PFSK-1 (cell line): Measurements from ENCODE around the gene GRB10.

ENCODE experiments used
- FOXP2 ChIP-seq: optimal IDR thresholded peaks from 2 replicates; pipeline ENCODE3; 2011; ENCODE audit warnings: borderline replicate concordance, control low read depth, inconsistent platforms; ENCODE audit not compliant: insufficient read depth; ENCODE audit errors: extremely low read length, extremely low read depth
- POLR2AphosphoS5 ChIP-seq: IDR thresholded peaks from 2 replicates; pipeline ENCODE4 v1.6.1; 2012; ENCODE audit warnings: low read depth, mild to moderate bottlenecking, control low read depth, low read length, moderate library complexity
- SIN3A ChIP-seq: IDR thresholded peaks from 2 replicates; pipeline ENCODE4 v1.6.1; 2012; ENCODE audit warnings: mild to moderate bottlenecking, low read length, moderate library complexity, borderline replicate concordance; ENCODE audit not compliant: insufficient read depth
- TAF1 ChIP-seq: IDR thresholded peaks from 2 replicates; pipeline ENCODE4 v1.6.1; 2012; ENCODE audit warnings: low read length, control low read depth, borderline replicate concordance; ENCODE audit not compliant: insufficient read depth
- TF ChIP-seq, protein P1 (sequence below), 2 experiments: IDR thresholded peaks; 2 replicates each; pipeline versions ENCODE4 v1.6.1 to v1.8.0; 2011 to 2012; ENCODE audit warnings: low read depth in 2 of 2, low read length in 2 of 2, control low read depth in 1 of 2, inconsistent platforms in 1 of 2, mild to moderate bottlenecking in 1 of 2, moderate library complexity in 1 of 2; ENCODE audit not compliant: insufficient read depth in 1 of 2

Gene GRB10

GRCh38 chr7:50626286-50626685 is 156.4 kb downstream of the GRB10 start:
- TF ChIP-seq TAF1: no peak
- TF ChIP-seq, protein P1, sequence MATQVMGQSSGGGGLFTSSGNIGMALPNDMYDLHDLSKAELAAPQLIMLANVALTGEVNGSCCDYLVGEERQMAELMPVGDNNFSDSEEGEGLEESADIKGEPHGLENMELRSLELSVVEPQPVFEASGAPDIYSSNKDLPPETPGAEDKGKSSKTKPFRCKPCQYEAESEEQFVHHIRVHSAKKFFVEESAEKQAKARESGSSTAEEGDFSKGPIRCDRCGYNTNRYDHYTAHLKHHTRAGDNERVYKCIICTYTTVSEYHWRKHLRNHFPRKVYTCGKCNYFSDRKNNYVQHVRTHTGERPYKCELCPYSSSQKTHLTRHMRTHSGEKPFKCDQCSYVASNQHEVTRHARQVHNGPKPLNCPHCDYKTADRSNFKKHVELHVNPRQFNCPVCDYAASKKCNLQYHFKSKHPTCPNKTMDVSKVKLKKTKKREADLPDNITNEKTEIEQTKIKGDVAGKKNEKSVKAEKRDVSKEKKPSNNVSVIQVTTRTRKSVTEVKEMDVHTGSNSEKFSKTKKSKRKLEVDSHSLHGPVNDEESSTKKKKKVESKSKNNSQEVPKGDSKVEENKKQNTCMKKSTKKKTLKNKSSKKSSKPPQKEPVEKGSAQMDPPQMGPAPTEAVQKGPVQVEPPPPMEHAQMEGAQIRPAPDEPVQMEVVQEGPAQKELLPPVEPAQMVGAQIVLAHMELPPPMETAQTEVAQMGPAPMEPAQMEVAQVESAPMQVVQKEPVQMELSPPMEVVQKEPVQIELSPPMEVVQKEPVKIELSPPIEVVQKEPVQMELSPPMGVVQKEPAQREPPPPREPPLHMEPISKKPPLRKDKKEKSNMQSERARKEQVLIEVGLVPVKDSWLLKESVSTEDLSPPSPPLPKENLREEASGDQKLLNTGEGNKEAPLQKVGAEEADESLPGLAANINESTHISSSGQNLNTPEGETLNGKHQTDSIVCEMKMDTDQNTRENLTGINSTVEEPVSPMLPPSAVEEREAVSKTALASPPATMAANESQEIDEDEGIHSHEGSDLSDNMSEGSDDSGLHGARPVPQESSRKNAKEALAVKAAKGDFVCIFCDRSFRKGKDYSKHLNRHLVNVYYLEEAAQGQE (IDR thresholded peaks at IDR 0.05; ENCODE audit: insufficient read depth in 1 of 2, low read depth in 2 of 2, low read length in 2 of 2): no peak
- no peak for TF ChIP-seq POLR2AphosphoS5
- TF ChIP-seq FOXP2: no peak
- TF ChIP-seq SIN3A: no peak

GRCh38 chr7:50625360-50625759 is 157.3 kb downstream of the GRB10 start:
- TF ChIP-seq SIN3A (no peak), FOXP2 (no peak), POLR2AphosphoS5 (no peak), TAF1 (no peak)
- TF ChIP-seq, protein P1 (IDR thresholded peaks at IDR 0.05; ENCODE audit: insufficient read depth in 1 of 2, low read depth in 2 of 2, low read length in 2 of 2): no peak

- TF ChIP-seq POLR2AphosphoS5 (no peak), FOXP2 (no peak), TAF1 (no peak), SIN3A (no peak)
- TF ChIP-seq, protein P1 (IDR thresholded peaks at IDR 0.05; ENCODE audit: insufficient read depth in 1 of 2, low read depth in 2 of 2, low read length in 2 of 2): no peak
Observed at GRCh38 chr7:50622821-50623220, 159.9 kb downstream of the GRB10 start.

GRCh38 chr7:50621973-50622490 is 160.7 kb downstream of the GRB10 start:
- TF ChIP-seq POLR2AphosphoS5 (no peak), FOXP2 (no peak), TAF1 (no peak), SIN3A (no peak)
- TF ChIP-seq, protein P1 (IDR thresholded peaks at IDR 0.05; ENCODE audit: insufficient read depth in 1 of 2, low read depth in 2 of 2, low read length in 2 of 2): no peak

GRCh38 chr7:50621206-50621605 is 161.5 kb downstream of the GRB10 start:
- no peak for TF ChIP-seq TAF1
